C4-2B (cell line): ENCODE measurements around the gene GRHL3.

Source experiments
- CTCF ChIP-seq: fragments of 450-650 bp; conservative IDR thresholded peaks from 2 replicates; pipeline ENCODE4 v1.5.1; 2017; ENCODE audit warnings: mild to moderate bottlenecking
- ZFX ChIP-seq: fragments of 450-650 bp; IDR thresholded peaks from 2 replicates; pipeline ENCODE4 v1.6.1; 2017

DNA sequence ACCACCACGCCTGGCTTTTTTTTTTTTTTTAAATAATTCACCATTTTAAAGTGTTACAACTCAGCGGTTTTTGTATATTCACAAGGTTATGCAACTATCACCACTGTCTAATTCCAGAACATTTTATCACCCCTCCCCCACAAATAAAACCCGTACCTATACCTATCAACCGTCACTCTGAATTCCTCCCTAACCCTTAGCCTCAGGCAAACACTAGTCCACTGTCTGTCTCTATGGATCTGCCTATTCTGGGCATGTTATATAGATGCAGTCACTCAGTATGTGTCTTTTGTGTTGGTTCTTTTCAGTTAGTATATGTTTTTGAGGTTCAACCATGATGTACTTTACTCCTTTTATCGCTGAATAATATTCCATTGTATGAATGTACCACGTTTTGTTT lies 19.3 kb upstream of the GRHL3 start:
- TF ChIP-seq CTCF (no peak), ZFX (no peak)
